ENCODE results near the gene ATP11B.
"Not testable (repeated sequence)": the region's sequence is repeated elsewhere in the genome, so short reads cannot be mapped to it uniquely, and the experiment has no call there.

The ATP11B gene

GRCh38 chr3:182818296-182818978 is 25.1 kb downstream of the ATP11B start:
- TF ChIP-seq PAX5 (IDR thresholded peaks at IDR 0.05; ENCODE audit: insufficient read depth, low read length, severe bottlenecking) (no peak), POLR2A (IDR thresholded peaks at IDR 0.05; ENCODE audit: low read depth, low read length) (no peak), POU2F2 (IDR thresholded peaks at IDR 0.05; ENCODE audit: low read depth, low read length) (no peak), POLR2AphosphoS5 (IDR thresholded peaks at IDR 0.05; ENCODE audit: low read depth, low read length) (no peak), TAF1 (IDR thresholded peaks at IDR 0.05; ENCODE audit: low read depth, low read length) (no peak), SPI1 (IDR thresholded peaks at IDR 0.05; ENCODE audit: low read depth, low read length) (no peak)
- no peak for FAIRE-seq
- no peak for DNase-seq (ENCODE audit: insufficient read length, low spot score)

GRCh38 chr3:182821221-182821981 is 28.1 kb downstream of the ATP11B start:
- TF ChIP-seq POU2F2 (IDR thresholded peaks at IDR 0.05; ENCODE audit: low read depth, low read length), result no peak
- TF ChIP-seq PAX5 (IDR thresholded peaks at IDR 0.05; ENCODE audit: insufficient read depth, low read length, severe bottlenecking), result no peak
- TF ChIP-seq POLR2AphosphoS5 (IDR thresholded peaks at IDR 0.05; ENCODE audit: low read depth, low read length), result no peak
- no peak for TF ChIP-seq POLR2A (IDR thresholded peaks at IDR 0.05; ENCODE audit: low read depth, low read length)
- no peak for TF ChIP-seq TAF1 (IDR thresholded peaks at IDR 0.05; ENCODE audit: low read depth, low read length)
- TF ChIP-seq SPI1 (IDR thresholded peaks at IDR 0.05; ENCODE audit: low read depth, low read length), result no peak
- no peak for DNase-seq (ENCODE audit: insufficient read length, low spot score)
- FAIRE-seq, result no peak

GRCh38 chr3:182822260-182822659 is 29.0 kb downstream of the ATP11B start:
- not testable (repeated sequence) for FAIRE-seq; DNase-seq (ENCODE audit: insufficient read length, low spot score)

- no peak for DNase-seq (ENCODE audit: insufficient read length, low spot score)
- FAIRE-seq, result no peak
- no peak for TF ChIP-seq SPI1 (IDR thresholded peaks at IDR 0.05; ENCODE audit: low read depth, low read length)
- TF ChIP-seq POLR2A (IDR thresholded peaks at IDR 0.05; ENCODE audit: low read depth, low read length), result no peak
- TF ChIP-seq POLR2AphosphoS5 (IDR thresholded peaks at IDR 0.05; ENCODE audit: low read depth, low read length), result no peak
- no peak for TF ChIP-seq PAX5 (IDR thresholded peaks at IDR 0.05; ENCODE audit: insufficient read depth, low read length, severe bottlenecking)
These were observed 31.7 kb downstream of the ATP11B start for GRCh38 chr3:182824957-182825356.

GRCh38 chr3:182829761-182830405 is 36.6 kb downstream of the ATP11B start:
- DNase-seq (ENCODE audit: insufficient read length, low spot score), result no peak
- no peak for FAIRE-seq
- TF ChIP-seq POLR2A (IDR thresholded peaks at IDR 0.05; ENCODE audit: low read depth, low read length), result no peak

GRCh38 chr3:182837855-182838454 is 44.7 kb downstream of the ATP11B start:
- FAIRE-seq (no peak), DNase-seq (ENCODE audit: insufficient read length, low spot score) (no peak)

GRCh38 chr3:182843478-182843877 is 50.2 kb downstream of the ATP11B start:
- no peak for DNase-seq (ENCODE audit: insufficient read length, low spot score)
- TF ChIP-seq POU2F2 (IDR thresholded peaks at IDR 0.05; ENCODE audit: low read depth, low read length), result no peak
- no peak for TF ChIP-seq PAX5 (IDR thresholded peaks at IDR 0.05; ENCODE audit: insufficient read depth, low read length, severe bottlenecking)
- TF ChIP-seq POLR2AphosphoS5 (IDR thresholded peaks at IDR 0.05; ENCODE audit: low read depth, low read length), result no peak
- no peak for TF ChIP-seq TAF1 (IDR thresholded peaks at IDR 0.05; ENCODE audit: low read depth, low read length)
- TF ChIP-seq POLR2A (IDR thresholded peaks at IDR 0.05; ENCODE audit: low read depth, low read length), result no peak
- TF ChIP-seq SPI1 (IDR thresholded peaks at IDR 0.05; ENCODE audit: low read depth, low read length), result no peak
- FAIRE-seq, result no peak

More at GRCh38 chr3:182837855-182838454, 44.7 kb downstream of the ATP11B start:
- TF ChIP-seq POU2F2 (IDR thresholded peaks at IDR 0.05; ENCODE audit: low read depth, low read length) (no peak), PAX5 (IDR thresholded peaks at IDR 0.05; ENCODE audit: insufficient read depth, low read length, severe bottlenecking) (no peak), SPI1 (IDR thresholded peaks at IDR 0.05; ENCODE audit: low read depth, low read length) (no peak), POLR2AphosphoS5 (IDR thresholded peaks at IDR 0.05; ENCODE audit: low read depth, low read length) (no peak), TAF1 (IDR thresholded peaks at IDR 0.05; ENCODE audit: low read depth, low read length) (no peak), POLR2A (IDR thresholded peaks at IDR 0.05; ENCODE audit: low read depth, low read length) (no peak)

GRCh38 chr3:182848906-182849305 is 55.6 kb downstream of the ATP11B start:
- FAIRE-seq (no peak), DNase-seq (ENCODE audit: insufficient read length, low spot score) (no peak)

GRCh38 chr3:182855076-182855475 is 61.8 kb downstream of the ATP11B start:
- FAIRE-seq (no peak), DNase-seq (ENCODE audit: insufficient read length, low spot score) (no peak)
- TF ChIP-seq POLR2A (IDR thresholded peaks at IDR 0.05; ENCODE audit: low read depth, low read length) (no peak), TAF1 (IDR thresholded peaks at IDR 0.05; ENCODE audit: low read depth, low read length) (no peak), POU2F2 (IDR thresholded peaks at IDR 0.05; ENCODE audit: low read depth, low read length) (no peak), PAX5 (IDR thresholded peaks at IDR 0.05; ENCODE audit: insufficient read depth, low read length, severe bottlenecking) (no peak), POLR2AphosphoS5 (IDR thresholded peaks at IDR 0.05; ENCODE audit: low read depth, low read length) (no peak), SPI1 (IDR thresholded peaks at IDR 0.05; ENCODE audit: low read depth, low read length) (no peak)

More at GRCh38 chr3:182848906-182849305, 55.6 kb downstream of the ATP11B start:
- no peak for TF ChIP-seq SPI1 (IDR thresholded peaks at IDR 0.05; ENCODE audit: low read depth, low read length)
- TF ChIP-seq TAF1 (IDR thresholded peaks at IDR 0.05; ENCODE audit: low read depth, low read length), result no peak
- no peak for TF ChIP-seq PAX5 (IDR thresholded peaks at IDR 0.05; ENCODE audit: insufficient read depth, low read length, severe bottlenecking)
- TF ChIP-seq POU2F2 (IDR thresholded peaks at IDR 0.05; ENCODE audit: low read depth, low read length), result no peak
- TF ChIP-seq POLR2AphosphoS5 (IDR thresholded peaks at IDR 0.05; ENCODE audit: low read depth, low read length), result no peak
- TF ChIP-seq POLR2A (IDR thresholded peaks at IDR 0.05; ENCODE audit: low read depth, low read length), result no peak

Measured in GM12891 (cell line).